NT2/D1 (cell line): ENCODE measurements around the gene ZNF337.

ENCODE experiments used
- SUZ12 ChIP-seq: IDR thresholded peaks from 2 replicates; pipeline ENCODE4 v1.6.1; 2011; ENCODE audit not compliant: insufficient read length, insufficient read depth; ENCODE audit errors: extremely low read depth
- YY1 ChIP-seq: IDR thresholded peaks from 2 replicates; pipeline ENCODE4 v1.6.1; 2011; ENCODE audit not compliant: insufficient read length, insufficient read depth
- ZNF274 ChIP-seq: IDR thresholded peaks from 2 replicates; pipeline ENCODE4 v1.6.1; 2011; ENCODE audit warnings: mild to moderate bottlenecking, low read depth, low read length

DNA sequence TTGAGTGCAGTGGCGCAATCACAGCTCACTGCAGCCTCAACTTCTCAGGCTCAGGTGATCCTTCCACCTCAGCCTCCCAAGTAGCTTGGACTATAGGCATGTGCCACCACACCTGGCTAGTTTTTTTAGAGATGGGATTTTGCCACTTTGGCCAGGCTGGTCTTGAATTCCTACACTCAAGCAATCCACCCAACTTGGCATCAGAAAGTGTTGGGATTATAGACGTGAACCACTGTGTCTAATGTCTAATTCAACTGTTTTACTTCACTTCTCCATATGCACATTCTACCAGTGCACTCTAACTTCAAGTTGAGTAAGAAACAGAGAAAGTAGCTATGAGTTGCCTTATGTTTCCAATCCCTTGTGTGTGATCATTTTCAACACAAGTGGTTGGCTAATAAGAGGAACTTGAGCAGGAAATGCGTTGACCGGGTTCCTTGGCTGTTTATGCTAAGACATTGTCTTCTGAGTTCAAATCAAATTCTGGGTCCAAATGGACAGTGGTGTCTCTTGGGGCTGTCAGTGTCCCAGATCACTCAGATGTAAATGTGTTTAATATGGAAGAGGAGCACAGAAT is 23.9 kb downstream of the ZNF337 start:
- TF ChIP-seq ZNF274 (no peak), SUZ12 (no peak), YY1 (no peak)
